Measurements from ENCODE around the gene DEFB121.

The DEFB121 gene

DNA sequence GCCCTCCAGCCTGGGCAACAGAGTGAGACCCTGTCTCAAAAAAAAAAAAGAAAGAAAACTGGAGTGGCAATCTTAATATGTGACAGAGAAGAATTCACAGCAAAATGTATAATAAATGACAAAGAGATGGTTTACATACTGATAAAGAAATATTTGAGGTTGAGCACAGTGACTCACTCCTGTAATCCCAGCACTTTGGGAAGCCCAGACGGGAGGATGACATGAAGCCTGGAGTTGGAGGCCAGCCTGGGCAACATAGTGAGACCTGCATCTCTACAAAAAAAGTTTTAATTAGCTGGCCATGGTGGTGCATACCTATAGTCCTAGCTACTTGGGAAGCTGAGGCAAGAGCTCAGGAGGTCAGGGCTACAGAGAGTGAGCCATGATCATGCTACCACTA lies 50.0 kb downstream of the DEFB121 start:
- DNase-seq: no peak

Data from suppressor macrophage treated with lipopolysaccharide for 4 hours (primary cell).